SK-N-MC (cell line): ENCODE measurements around the gene SDCBP2.

Experiments used
- DNase-seq: peaks from one replicate; pipeline ENCODE4 v3.0.0-alpha.2; 2011; ENCODE audit warnings: low read depth, low spot score
- H3K27ac ChIP-seq: fragments of 200-600 bp; sonication (generic); 2 replicates; pipeline ENCODE4 v1.5.1; 2016; ENCODE audit warnings: mixed run types
- H3K36me3 ChIP-seq: fragments of 200-600 bp; sonication (generic); 2 replicates; pipeline ENCODE4 v1.6.1; 2017; ENCODE audit warnings: antibody characterized with exemption, low read length, mixed read lengths; ENCODE audit not compliant: insufficient read depth
- H3K4me3 ChIP-seq: fragments of 200-600 bp; sonication (generic); 2 replicates; pipeline ENCODE4 v1.5.1; 2016
- H3K9ac ChIP-seq: fragments of 200-600 bp; sonication (generic); 2 replicates; pipeline ENCODE4 v1.8.0; 2017; ENCODE audit warnings: mixed run types, mixed read lengths; ENCODE audit not compliant: insufficient read length
- H3K9me3 ChIP-seq: fragments of 200-600 bp; sonication (generic); 2 replicates; pipeline ENCODE4 v1.6.1; 2017; ENCODE audit warnings: low read depth, mild to moderate bottlenecking, antibody characterized with exemption, low read length, moderate library complexity, mixed read lengths
- EZH2 ChIP-seq: fragments of 200-600 bp; sonication (generic); IDR thresholded peaks from one replicate; pipeline ENCODE4 v1.6.1; 2017; ENCODE audit warnings: antibody characterized with exemption
- FOXP2 ChIP-seq: optimal IDR thresholded peaks from 2 replicates; pipeline ENCODE3; 2011; ENCODE audit warnings: mild to moderate bottlenecking, moderate library complexity; ENCODE audit not compliant: insufficient read depth; ENCODE audit errors: extremely low read length, control extremely low read depth
- POLR2AphosphoS5 ChIP-seq: IDR thresholded peaks from 2 replicates; pipeline ENCODE4 v1.6.1; 2012; ENCODE audit warnings: mild to moderate bottlenecking, low read depth, low read length, borderline replicate concordance

SDCBP2 gene

GRCh38 chr20:1299522-1299921 is 29.4 kb downstream of the SDCBP2 start:
- DNase-seq: no peak
- no peak overlapping the region for H3K9ac ChIP-seq
- TF ChIP-seq FOXP2 (no peak), EZH2 (no peak), POLR2AphosphoS5 (no peak)
- H3K4me3 ChIP-seq: no peak overlapping the region
- H3K9me3 ChIP-seq: no peaks in the 10 kb centered on the region
- no peaks in the 10 kb centered on the region for H3K36me3 ChIP-seq
- no peak overlapping the region for H3K27ac ChIP-seq

- Histone ChIP-seq H3K27ac (no peak overlapping the region), H3K36me3 (no peaks in the 10 kb centered on the region)
Measured at GRCh38 chr20:1298888-1299511, 29.9 kb downstream of the SDCBP2 start.

GRCh38 chr20:1298166-1298565 is 30.8 kb downstream of the SDCBP2 start:
- Histone ChIP-seq H3K9me3 (no peaks in the 10 kb centered on the region), H3K9ac (no peak overlapping the region), H3K36me3 (no peaks in the 10 kb centered on the region), H3K27ac (no peak overlapping the region), H3K4me3 (no peak overlapping the region)
- TF ChIP-seq FOXP2: no peak
- TF ChIP-seq EZH2: no peak
- no peak for TF ChIP-seq POLR2AphosphoS5
- DNase-seq: no peak

More at GRCh38 chr20:1298888-1299511, 29.9 kb downstream of the SDCBP2 start:
- no peak overlapping the region for H3K9ac ChIP-seq
- TF ChIP-seq POLR2AphosphoS5: no peak
- no peak for TF ChIP-seq FOXP2
- TF ChIP-seq EZH2: no peak
- DNase-seq: no peak
- H3K4me3 ChIP-seq: no peak overlapping the region
- H3K9me3 ChIP-seq: no peaks in the 10 kb centered on the region

- no peaks in the 10 kb centered on the region for H3K36me3 ChIP-seq
- H3K27ac ChIP-seq: no peak overlapping the region
- no peaks in the 10 kb centered on the region for H3K9me3 ChIP-seq
- H3K4me3 ChIP-seq: no peak overlapping the region
- TF ChIP-seq FOXP2 (no peak), EZH2 (no peak), POLR2AphosphoS5 (no peak)
- no peak for DNase-seq
- no peak overlapping the region for H3K9ac ChIP-seq
Measured at GRCh38 chr20:1297486-1297885, 31.5 kb downstream of the SDCBP2 start.

GRCh38 chr20:1296922-1297321 is 32.0 kb downstream of the SDCBP2 start:
- Histone ChIP-seq H3K4me3 (no peak overlapping the region), H3K36me3 (no peaks in the 10 kb centered on the region), H3K9me3 (no peaks in the 10 kb centered on the region), H3K27ac (no peak overlapping the region), H3K9ac (no peak overlapping the region)
- TF ChIP-seq FOXP2 (no peak), EZH2 (no peak), POLR2AphosphoS5 (no peak)
- DNase-seq: no peak

- Histone ChIP-seq H3K9me3 (no peaks in the 10 kb centered on the region), H3K4me3 (no peak overlapping the region), H3K9ac (no peak overlapping the region), H3K36me3 (no peaks in the 10 kb centered on the region), H3K27ac (no peak overlapping the region)
- TF ChIP-seq POLR2AphosphoS5 (no peak), FOXP2 (no peak), EZH2 (no peak)
- DNase-seq: no peak
Measured at GRCh38 chr20:1296117-1296610, 32.8 kb downstream of the SDCBP2 start.

GRCh38 chr20:1295276-1295930 is 33.5 kb downstream of the SDCBP2 start:
- no peak for DNase-seq
- H3K9ac ChIP-seq: no peak overlapping the region
- no peaks in the 10 kb centered on the region for H3K36me3 ChIP-seq
- no peaks in the 10 kb centered on the region for H3K9me3 ChIP-seq
- H3K27ac ChIP-seq: no peak overlapping the region
- H3K4me3 ChIP-seq: no peak overlapping the region
- no peak for TF ChIP-seq POLR2AphosphoS5
- TF ChIP-seq EZH2: no peak
- TF ChIP-seq FOXP2: no peak

GRCh38 chr20:1294497-1294896 is 34.4 kb downstream of the SDCBP2 start:
- TF ChIP-seq POLR2AphosphoS5: no peak
- no peaks in the 10 kb centered on the region for H3K36me3 ChIP-seq

More at GRCh38 chr20:1294497-1294896, 34.4 kb downstream of the SDCBP2 start:
- Histone ChIP-seq H3K27ac (no peak overlapping the region), H3K9ac (no peak overlapping the region), H3K9me3 (no peaks in the 10 kb centered on the region), H3K4me3 (no peak overlapping the region)
- DNase-seq: no peak
